Mesenchymal stem cell (in vitro differentiated cells and primary cell): ENCODE data around the gene CADM1.

Experiments used
- DNase-seq: peaks from one replicate; pipeline ENCODE4 v3.0.0-alpha.2; 2013
- H2AFZ ChIP-seq: one replicate; pipeline ENCODE4 v1.6.1; 2013; ENCODE audit warnings: low read depth, mild to moderate bottlenecking, control low read depth, inconsistent platforms, low read length, moderate library complexity
- H2AK5ac ChIP-seq: 2 replicates; pipeline ENCODE4 v1.6.1; 2013; ENCODE audit warnings: low read length, moderate library complexity, mild to moderate bottlenecking, inconsistent platforms; ENCODE audit not compliant: severe bottlenecking
- H2BK120ac ChIP-seq: one replicate; pipeline ENCODE4 v1.6.1; 2013; ENCODE audit warnings: low read depth, mild to moderate bottlenecking, inconsistent platforms, low read length, moderate library complexity
- H2BK12ac ChIP-seq, 2 experiments: one replicate each; pipeline ENCODE4 v1.6.1; 2013; ENCODE audit warnings: inconsistent platforms in 2 of 2, low read length in 2 of 2, mild to moderate bottlenecking in 2 of 2, moderate library complexity in 2 of 2, control low read depth in 1 of 2
- H2BK15ac ChIP-seq: one replicate; pipeline ENCODE4 v1.6.1; 2013; ENCODE audit warnings: mild to moderate bottlenecking, low read depth, inconsistent platforms; ENCODE audit not compliant: poor library complexity, severe bottlenecking
- H2BK5ac ChIP-seq: 2 replicates; pipeline ENCODE4 v1.6.1; 2013; ENCODE audit warnings: low read depth, mild to moderate bottlenecking, low read length, control low read depth, inconsistent platforms; ENCODE audit not compliant: poor library complexity, severe bottlenecking
- H3K14ac ChIP-seq, 2 experiments: one replicate each; pipeline ENCODE4 v1.6.1; 2013; ENCODE audit warnings: inconsistent platforms in 2 of 2, low read length in 2 of 2, control low read depth in 1 of 2, mild to moderate bottlenecking in 1 of 2, moderate library complexity in 1 of 2
- H3K18ac ChIP-seq, 2 experiments: one replicate each; pipeline ENCODE4 v1.6.1; 2013; ENCODE audit warnings: inconsistent platforms in 2 of 2, low read length in 2 of 2, control low read depth in 1 of 2, low read depth in 1 of 2, mild to moderate bottlenecking in 1 of 2
- H3K23ac ChIP-seq, 2 experiments: one replicate each; pipeline ENCODE4 v1.6.1; 2013; ENCODE audit warnings: inconsistent platforms in 2 of 2, low read length in 2 of 2, mild to moderate bottlenecking in 2 of 2, moderate library complexity in 2 of 2, control low read depth in 1 of 2
- H3K27ac ChIP-seq: 2 replicates; pipeline ENCODE4 v1.5.1; 2013; ENCODE audit warnings: mild to moderate bottlenecking, moderate library complexity, low read length, control low read depth, inconsistent platforms; ENCODE audit not compliant: poor library complexity, severe bottlenecking
- H3K27me3 ChIP-seq, 2 experiments: 2 replicates each; pipeline versions ENCODE4 v1.6.1 to v1.7.0; 2013; ENCODE audit warnings: low read length in 2 of 2, mild to moderate bottlenecking in 2 of 2, moderate library complexity in 2 of 2, control low read depth in 1 of 2, inconsistent platforms in 1 of 2; ENCODE audit not compliant: control insufficient read depth in 1 of 2, insufficient read depth in 1 of 2
- H3K36me3 ChIP-seq, 2 experiments: 2 replicates each; pipeline versions ENCODE4 v1.6.1 to v1.7.0; 2013; ENCODE audit warnings: low read length in 2 of 2, control low read depth in 1 of 2, inconsistent platforms in 1 of 2, low read depth in 1 of 2, mild to moderate bottlenecking in 1 of 2; ENCODE audit not compliant: insufficient read depth in 2 of 2, control insufficient read depth in 1 of 2
- H3K4ac ChIP-seq, 2 experiments: one replicate each; pipeline ENCODE4 v1.6.1; 2013; ENCODE audit warnings: inconsistent platforms in 2 of 2, low read length in 2 of 2, mild to moderate bottlenecking in 2 of 2, moderate library complexity in 2 of 2, control low read depth in 1 of 2, low read depth in 1 of 2
- H3K4me1 ChIP-seq: 2 replicates; pipeline ENCODE4 v1.6.1; 2013; ENCODE audit warnings: low read depth, low read length, control low read depth; ENCODE audit not compliant: control insufficient read depth, insufficient read depth
- H3K4me2 ChIP-seq: 2 replicates; pipeline ENCODE4 v1.6.1; 2013; ENCODE audit warnings: low read length, mild to moderate bottlenecking, inconsistent platforms; ENCODE audit not compliant: poor library complexity, severe bottlenecking
- H3K4me3 ChIP-seq, 2 experiments: 2 replicates each; pipeline versions ENCODE4 v1.5.1 to v1.7.0; 2013; ENCODE audit warnings: low read length in 2 of 2, mild to moderate bottlenecking in 2 of 2, control low read depth in 1 of 2, low read depth in 1 of 2; ENCODE audit not compliant: insufficient read depth in 1 of 2
- H3K79me1 ChIP-seq: replicated peaks from 2 replicates; pipeline ENCODE4 v1.6.1; 2013; ENCODE audit warnings: mild to moderate bottlenecking, control low read depth, low read length, inconsistent platforms; ENCODE audit not compliant: poor library complexity, severe bottlenecking
- H3K9ac ChIP-seq: 2 replicates; pipeline ENCODE4 v1.7.0; 2013; ENCODE audit warnings: mild to moderate bottlenecking, low read length, moderate library complexity
- H3K9me3 ChIP-seq: 2 replicates; pipeline ENCODE4 v1.7.0; 2013; ENCODE audit warnings: mild to moderate bottlenecking, low read length; ENCODE audit not compliant: control insufficient read depth
- H4K8ac ChIP-seq: one replicate; pipeline ENCODE4 v1.6.1; 2013; ENCODE audit warnings: inconsistent platforms, mild to moderate bottlenecking, low read length, moderate library complexity
- H4K91ac ChIP-seq: one replicate; pipeline ENCODE4 v1.6.1; 2013; ENCODE audit warnings: mild to moderate bottlenecking, low read length, inconsistent platforms
- WGBS: methylation state at CpG from one replicate; pipeline ENCODE4 v1.1.7; 2013; ENCODE audit warnings: mixed read lengths; 5-methylcytosine and 5-hydroxymethylcytosine counted together

CADM1 gene

DNA sequence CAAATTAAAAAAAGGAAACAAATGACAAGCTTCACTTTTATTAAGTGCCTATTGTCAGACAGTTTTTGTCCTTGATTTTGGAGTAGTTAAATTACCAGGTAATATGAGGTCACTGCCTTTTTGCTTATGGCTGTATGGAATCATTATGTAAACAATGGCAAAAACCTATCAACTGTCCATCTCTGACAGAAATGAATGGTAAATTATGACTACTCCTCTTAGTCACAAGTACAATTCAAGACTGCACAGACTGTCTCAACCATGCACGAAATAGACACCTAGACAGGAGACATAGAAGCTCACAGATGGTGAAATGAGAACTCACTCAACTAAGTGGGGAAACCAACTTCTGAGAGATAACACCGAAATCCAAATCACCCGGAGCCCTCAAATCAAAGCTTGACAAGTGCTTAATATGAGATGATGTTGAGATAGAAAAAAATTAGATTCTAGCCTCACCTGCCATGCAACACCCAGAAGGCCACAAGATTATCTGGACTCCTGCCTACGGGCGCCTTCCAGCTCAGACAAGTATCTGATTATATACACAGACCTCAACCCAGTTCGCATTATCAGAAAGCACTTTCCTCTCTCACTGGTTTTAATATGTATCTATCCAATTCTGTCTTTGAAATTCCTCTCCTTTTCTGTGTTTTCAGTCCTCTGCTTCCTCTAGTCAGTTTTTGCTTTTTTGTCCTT lies 199.3 kb downstream of the CADM1 start:
- Histone ChIP-seq H3K14ac (no peak overlapping the region), H3K9me3 (no peaks in the 10 kb centered on the region), H3K23ac (no peak overlapping the region), H4K8ac (no peak overlapping the region), H3K4me1 (peaks cover 4% of the 10 kb centered on the region), H3K4me2 (no peak overlapping the region), H3K36me3 (no peaks in the 10 kb centered on the region), H2AFZ (no peak overlapping the region), H3K4ac (no peak overlapping the region), H2BK12ac (no peak overlapping the region), H4K91ac (no peak overlapping the region), H3K27me3 (no peaks in the 10 kb centered on the region), H3K18ac (no peak overlapping the region), H3K79me1 (peaks cover 6% of the 10 kb centered on the region), H2BK120ac (no peak overlapping the region), H2BK5ac (peak overlapping the region; percentile 78), H2AK5ac (peak overlapping the region; percentile 89), H3K4me3 (no peak overlapping the region), H3K9ac (no peak overlapping the region), H2BK15ac (no peak overlapping the region), H3K27ac (peak overlapping the region; percentile 79)
- WGBS, result 92% methylated on average over 4 of the region's 6 CpGs
- no peak for DNase-seq

DNA sequence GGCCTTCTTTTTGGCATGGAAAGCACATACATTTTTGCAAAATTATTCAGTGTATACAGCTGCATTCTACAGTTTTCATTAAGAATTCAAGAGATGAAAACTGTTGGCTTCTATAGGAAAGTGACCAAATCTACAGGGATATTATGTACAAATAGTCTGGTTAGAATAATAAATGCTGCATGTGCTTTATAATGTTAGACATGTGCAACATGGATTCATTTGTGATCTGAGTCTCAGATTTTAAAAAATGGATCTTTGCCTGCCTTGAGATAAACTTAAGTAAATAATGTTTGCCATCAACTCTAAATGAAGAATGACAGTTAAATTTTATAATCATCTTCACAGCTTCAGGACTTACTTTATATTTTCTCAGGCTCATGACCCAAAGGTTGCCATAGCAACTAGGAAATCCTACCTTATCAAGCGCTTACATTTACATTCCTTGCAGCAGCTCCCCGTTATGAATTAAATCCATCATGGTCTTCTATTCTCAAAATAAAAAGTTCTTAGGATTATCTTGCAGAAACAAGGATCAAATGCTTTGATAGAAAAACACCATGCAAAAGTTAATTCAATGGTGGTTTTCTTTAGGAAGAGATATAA lies 200.2 kb downstream of the CADM1 start:
- 100% methylated on average over 1 of the region's 2 CpGs for WGBS
- no peak overlapping the region for H3K4ac ChIP-seq

DNA sequence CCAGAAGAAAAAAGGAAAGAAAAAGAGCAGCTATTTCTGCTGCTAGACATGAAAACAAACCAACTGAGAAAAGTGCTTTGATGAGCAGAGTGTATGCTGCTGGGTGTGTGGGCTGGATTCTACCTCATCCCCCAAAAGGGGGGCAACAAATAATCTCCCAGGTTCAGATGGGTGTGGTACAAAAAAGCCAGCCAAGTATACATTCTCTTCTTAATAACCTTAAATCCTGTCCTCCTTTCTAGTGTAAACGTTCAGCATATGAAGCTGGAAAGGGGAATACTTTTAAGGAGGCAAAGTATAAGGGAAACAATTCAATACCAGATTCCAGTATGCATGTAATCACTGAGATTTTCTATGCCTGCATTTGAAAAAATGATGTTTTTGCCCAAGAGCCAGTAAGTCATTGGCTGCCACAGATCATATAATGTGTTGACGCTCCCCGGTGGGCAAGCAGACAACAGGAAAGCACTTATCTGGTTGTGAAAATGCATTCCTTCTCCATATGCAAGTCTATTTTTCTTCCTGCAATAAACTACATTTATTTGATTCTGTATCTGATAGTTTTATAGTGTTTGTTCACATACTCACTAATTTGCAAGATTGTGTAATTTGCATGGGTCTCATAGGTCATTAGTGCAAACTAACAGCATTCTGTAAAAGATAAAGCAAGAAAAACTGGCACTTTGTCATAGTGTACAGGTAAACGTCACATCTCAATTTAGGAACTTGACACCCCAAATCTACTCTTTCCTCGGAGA lies 201.1 kb downstream of the CADM1 start:
- Histone ChIP-seq H3K4ac (no peak overlapping the region), H3K79me1 (peaks cover 11% of the 10 kb centered on the region), H3K23ac (no peak overlapping the region), H3K4me3 (no peak overlapping the region), H3K36me3 (no peaks in the 10 kb centered on the region), H2AK5ac (peak overlapping the region; percentile 96), H2BK120ac (no peak overlapping the region), H2BK15ac (no peak overlapping the region), H3K9ac (no peak overlapping the region), H2AFZ (no peak overlapping the region), H3K4me2 (no peak overlapping the region), H3K4me1 (peaks cover 4% of the 10 kb centered on the region), H3K27me3 (no peaks in the 10 kb centered on the region), H4K8ac (no peak overlapping the region), H4K91ac (no peak overlapping the region), H3K14ac (no peak overlapping the region), H3K18ac (no peak overlapping the region), H2BK5ac (no peak overlapping the region), H2BK12ac (no peak overlapping the region), H3K27ac (no peak overlapping the region), H3K9me3 (no peaks in the 10 kb centered on the region)
- DNase-seq, result no peak
- 75% methylated on average over 3 of the region's 5 CpGs for WGBS

More for the DNA sequence above, 200.2 kb downstream of the CADM1 start:
- H3K27ac ChIP-seq, result no peak overlapping the region
- no peak overlapping the region for H2AFZ ChIP-seq
- no peak for DNase-seq
- no peak overlapping the region for H2BK12ac ChIP-seq
- H3K14ac ChIP-seq, result no peak overlapping the region
- no peak overlapping the region for H2BK120ac ChIP-seq
- H3K79me1 ChIP-seq, result peaks cover 7% of the 10 kb centered on the region
- no peak overlapping the region for H2BK5ac ChIP-seq
- no peak overlapping the region for H2BK15ac ChIP-seq
- peaks cover 4% of the 10 kb centered on the region for H3K4me1 ChIP-seq
- H3K4me3 ChIP-seq, result no peak overlapping the region
- H3K23ac ChIP-seq, result no peak overlapping the region
- H3K27me3 ChIP-seq, result no peaks in the 10 kb centered on the region
- H3K4me2 ChIP-seq, result no peak overlapping the region
- no peak overlapping the region for H4K91ac ChIP-seq
- no peak overlapping the region for H3K9ac ChIP-seq
- no peak overlapping the region for H3K18ac ChIP-seq
- no peaks in the 10 kb centered on the region for H3K9me3 ChIP-seq
- H4K8ac ChIP-seq, result no peak overlapping the region
- no peak overlapping the region for H2AK5ac ChIP-seq
- no peaks in the 10 kb centered on the region for H3K36me3 ChIP-seq
